ENCODE measurements around the gene KRTAP10-2. TPM values are rescaled to one million over a fixed set of nuclear protein-coding genes. Genes with fewer than 3 reads are reported as not detected.

Gene KRTAP10-2
- total and polyA plus RNA-seq, 3 experiments from 2014 or later: not detected

DNA sequence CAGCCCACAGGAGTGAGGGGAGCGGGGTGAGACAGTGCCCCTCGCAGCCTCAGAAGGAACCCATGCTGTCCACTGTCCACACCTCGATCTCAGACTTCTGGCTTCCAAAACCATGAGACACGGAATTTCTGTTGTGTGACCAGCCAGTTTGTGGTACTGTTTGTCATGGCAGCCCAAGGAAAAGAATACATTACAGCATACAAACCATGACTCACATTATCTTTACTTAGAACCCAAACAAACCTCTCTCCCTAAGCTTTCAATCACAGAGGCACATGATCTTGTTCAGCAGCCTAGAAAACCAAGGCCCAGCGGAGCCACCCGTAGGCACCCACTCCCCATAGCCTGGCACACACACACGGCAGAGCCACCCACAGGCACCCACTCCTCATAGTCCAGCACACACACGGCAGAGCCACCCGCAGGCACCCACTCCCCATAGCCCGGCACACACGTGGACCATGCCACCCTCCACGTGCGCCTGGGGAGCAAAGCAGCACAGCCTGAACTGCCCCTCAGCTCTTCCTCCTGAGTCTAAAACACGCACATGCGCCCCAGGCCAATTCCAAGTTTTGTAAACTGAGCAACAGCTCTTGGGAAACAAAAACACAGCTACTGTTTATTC, 21.8 kb upstream of the KRTAP10-2 start:
- H3K4me1 ChIP-seq (ENCODE audit: insufficient read depth, low read length): no peaks in the 10 kb centered on the region
- ChIA-PET CTCF (no interaction called here), POLR2A (no interaction called here)
- peaks cover 0 to 15% (median 0%) of the 10 kb centered on the region in 3 donors for H3K36me3 Mint-ChIP-seq
- DNase-seq: no peak
- H3K9me3 Mint-ChIP-seq: peaks cover 3 to 22% (median 12%) of the 10 kb centered on the region in 5 donors
- peak overlapping the region in 1 of 7 donors; percentile 67 for H3K4me3 Mint-ChIP-seq
- H3K27me3 Mint-ChIP-seq: peaks cover 10 to 21% of the 10 kb centered on the region in 2 donors
- H3K4me3 ChIP-seq (ENCODE audit: low read length): no peak overlapping the region
- H3K4me1 Mint-ChIP-seq: peaks cover 0 to 13% (median 4%) of the 10 kb centered on the region in 3 donors
- H3K27me3 ChIP-seq (ENCODE audit: insufficient read depth, low read length, poor library complexity, severe bottlenecking): no peaks in the 10 kb centered on the region
- peak overlapping the region in 2 of 8 donors; percentile 11 to 94 for H3K27ac Mint-ChIP-seq
- no peaks in the 10 kb centered on the region for H3K9me3 ChIP-seq (ENCODE audit: low read length)
- no peak overlapping the region for H3K27ac ChIP-seq (ENCODE audit: low read depth, low read length)
- H3K36me3 ChIP-seq (ENCODE audit: insufficient read depth, low read length): no peaks in the 10 kb centered on the region

GRCh38 chr21:44571844-44572782, 20.8 kb upstream of the KRTAP10-2 start:
- POLR2A ChIA-PET: no interaction called here

DNA sequence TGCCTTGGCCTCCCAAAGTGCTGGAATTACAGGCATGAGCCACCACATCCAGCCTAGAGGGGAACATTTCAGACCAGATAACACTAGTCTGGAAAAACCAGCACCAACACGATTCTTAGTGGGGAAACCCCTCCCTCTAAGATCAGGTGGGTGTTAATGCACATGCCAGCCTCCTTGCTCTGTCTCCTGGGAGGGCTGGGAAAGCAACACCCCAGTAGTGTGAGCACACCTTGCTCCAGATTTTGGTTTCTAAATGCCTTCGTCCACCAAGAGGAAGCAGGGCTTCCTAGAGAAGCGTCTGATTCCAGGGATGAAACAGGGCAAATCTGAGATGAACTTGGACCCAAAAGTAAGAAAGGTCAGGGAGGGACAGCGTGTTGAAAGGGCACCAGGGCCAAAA, 20.0 kb upstream of the KRTAP10-2 start:
- Histone ChIP-seq H3K27ac (ENCODE audit: low read depth, low read length) (no peak overlapping the region), H3K4me3 (ENCODE audit: low read length) (no peak overlapping the region), H3K9me3 (ENCODE audit: low read length) (no peaks in the 10 kb centered on the region), H3K27me3 (ENCODE audit: insufficient read depth, low read length, poor library complexity, severe bottlenecking) (no peaks in the 10 kb centered on the region), H3K4me1 (ENCODE audit: insufficient read depth, low read length) (no peaks in the 10 kb centered on the region), H3K36me3 (ENCODE audit: insufficient read depth, low read length) (no peaks in the 10 kb centered on the region)
- H3K4me3 Mint-ChIP-seq: no peak overlapping the region
- peak overlapping the region in 2 of 8 donors; percentile 23 to 44 for H3K27ac Mint-ChIP-seq
- H3K36me3 Mint-ChIP-seq: no peaks in the 10 kb centered on the region
- peaks cover 10 to 21% of the 10 kb centered on the region in 2 donors for H3K27me3 Mint-ChIP-seq
- DNase-seq: no peak
- peaks cover 0 to 13% (median 4%) of the 10 kb centered on the region in 3 donors for H3K4me1 Mint-ChIP-seq
- CTCF ChIA-PET: no interaction called here
- peaks cover 0 to 7% (median 0%) of the 10 kb centered on the region in 5 donors for H3K9me3 Mint-ChIP-seq
- POLR2A ChIA-PET: no interaction called here

More at GRCh38 chr21:44571844-44572782, 20.8 kb upstream of the KRTAP10-2 start:
- no peak overlapping the region for H3K4me3 ChIP-seq (ENCODE audit: low read length)
- CTCF ChIA-PET: no interaction called here
- Mint-ChIP-seq H3K4me3 (no peak overlapping the region), H3K27me3 (peaks cover 10 to 21% of the 10 kb centered on the region in 2 donors), H3K4me1 (peaks cover 0 to 13% (median 4%) of the 10 kb centered on the region in 3 donors), H3K36me3 (peaks cover 0 to 7% (median 0%) of the 10 kb centered on the region in 3 donors), H3K27ac (peak overlapping the region in 2 of 8 donors; percentile 2 to 55), H3K9me3 (peaks cover 0 to 15% (median 5%) of the 10 kb centered on the region in 5 donors)
- no peaks in the 10 kb centered on the region for H3K9me3 ChIP-seq (ENCODE audit: low read length)
- no peak for DNase-seq
- no peaks in the 10 kb centered on the region for H3K27me3 ChIP-seq (ENCODE audit: insufficient read depth, low read length, poor library complexity, severe bottlenecking)
- no peaks in the 10 kb centered on the region for H3K36me3 ChIP-seq (ENCODE audit: insufficient read depth, low read length)
- no peak overlapping the region for H3K27ac ChIP-seq (ENCODE audit: low read depth, low read length)
- H3K4me1 ChIP-seq (ENCODE audit: insufficient read depth, low read length): no peaks in the 10 kb centered on the region

DNA sequence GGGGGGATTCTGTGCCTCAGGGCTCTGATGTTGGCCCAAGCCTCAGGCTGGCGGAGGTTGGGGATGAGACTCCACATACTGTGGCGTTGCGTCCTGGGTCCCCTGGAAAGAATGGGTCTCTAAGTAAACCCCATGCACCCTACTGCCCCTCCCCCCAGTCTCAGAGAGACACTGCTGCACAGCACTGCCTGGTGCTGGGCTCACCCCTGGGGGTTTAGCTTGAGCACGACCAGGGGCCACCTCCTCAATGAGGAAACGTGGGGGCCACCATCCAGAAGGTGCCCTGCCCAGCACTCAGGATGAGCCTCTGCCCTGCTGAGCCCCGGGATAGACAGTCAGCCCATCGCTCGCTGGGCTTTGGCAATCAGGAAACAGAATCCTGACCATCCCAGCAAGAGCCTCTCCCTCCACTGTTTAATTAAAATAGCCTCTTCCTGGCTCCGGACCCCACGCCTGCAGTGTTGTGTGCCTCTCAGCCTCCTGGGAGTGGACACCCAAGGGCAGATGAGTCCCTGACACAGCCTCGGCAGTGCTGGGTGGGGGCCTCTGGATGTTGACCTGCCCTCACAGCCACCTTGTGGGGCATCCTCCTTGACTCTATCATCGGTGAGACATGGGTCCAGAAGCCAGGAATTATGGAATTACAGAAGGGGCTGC, 18.7 kb upstream of the KRTAP10-2 start:
- Mint-ChIP-seq H3K4me1 (peaks cover 5 to 16% (median 7%) of the 10 kb centered on the region in 3 donors), H3K9me3 (peaks cover 0 to 4% (median 0%) of the 10 kb centered on the region in 5 donors), H3K4me3 (no peak overlapping the region), H3K27ac (peak overlapping the region in 2 of 8 donors; percentile 23 to 79), H3K27me3 (peaks cover 7 to 16% of the 10 kb centered on the region in 2 donors), H3K36me3 (no peaks in the 10 kb centered on the region)
- ChIA-PET CTCF (no interaction called here), POLR2A (no interaction called here)
- Histone ChIP-seq H3K27ac (ENCODE audit: low read depth, low read length) (no peak overlapping the region), H3K27me3 (ENCODE audit: insufficient read depth, low read length, poor library complexity, severe bottlenecking) (no peaks in the 10 kb centered on the region), H3K9me3 (ENCODE audit: low read length) (no peaks in the 10 kb centered on the region), H3K4me3 (ENCODE audit: low read length) (no peak overlapping the region), H3K4me1 (ENCODE audit: insufficient read depth, low read length) (peaks cover 4% of the 10 kb centered on the region), H3K36me3 (ENCODE audit: insufficient read depth, low read length) (no peaks in the 10 kb centered on the region)
- DNase-seq: no peak

DNA sequence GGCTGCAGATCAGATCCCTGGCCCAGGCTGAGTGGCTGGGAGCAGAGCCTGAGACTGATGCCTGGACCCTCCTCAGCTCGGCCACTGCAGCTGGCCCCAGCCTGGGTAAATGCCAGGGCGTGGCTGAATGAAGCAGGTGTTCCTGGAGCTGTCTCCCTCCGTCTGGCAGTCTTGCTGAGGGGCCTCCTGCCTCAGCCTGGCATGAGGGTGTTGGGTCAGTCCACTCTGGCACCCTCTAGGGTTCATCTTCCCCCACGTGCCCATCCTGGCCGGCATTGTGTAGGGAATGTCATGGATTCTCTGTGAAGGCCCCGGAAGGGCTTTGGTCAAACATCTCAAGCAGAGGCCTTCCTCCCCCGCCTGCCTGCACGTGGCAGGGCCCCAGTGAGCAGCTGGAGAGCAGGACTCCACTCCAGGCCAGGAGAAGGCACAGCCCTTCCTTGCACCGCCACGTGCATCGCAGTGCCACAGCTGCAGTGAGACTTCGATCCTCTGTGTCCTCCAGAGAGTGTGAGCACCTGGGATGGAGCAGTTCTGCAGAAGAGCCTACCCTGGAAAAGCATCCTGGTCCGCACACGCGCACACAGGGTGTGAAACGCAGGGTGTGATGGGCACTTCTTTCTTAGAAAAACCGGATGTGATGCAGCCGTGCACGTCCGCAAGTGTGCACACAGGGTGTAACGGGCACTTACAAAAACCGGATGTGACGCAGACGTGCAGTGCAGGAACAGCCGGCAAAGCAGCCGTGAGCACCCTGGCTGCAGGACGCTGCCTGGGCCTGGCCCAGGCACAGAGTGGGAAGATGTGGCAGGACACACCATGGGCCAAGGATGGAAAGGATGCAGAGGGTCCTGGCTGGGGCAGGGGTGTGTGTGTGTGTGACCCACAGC, 17.6 kb upstream of the KRTAP10-2 start:
- Histone ChIP-seq H3K27me3 (ENCODE audit: insufficient read depth, low read length, poor library complexity, severe bottlenecking) (no peaks in the 10 kb centered on the region), H3K36me3 (ENCODE audit: insufficient read depth, low read length) (no peaks in the 10 kb centered on the region), H3K4me1 (ENCODE audit: insufficient read depth, low read length) (peaks cover 5% of the 10 kb centered on the region), H3K4me3 (ENCODE audit: low read length) (no peak overlapping the region), H3K27ac (ENCODE audit: low read depth, low read length) (no peak overlapping the region), H3K9me3 (ENCODE audit: low read length) (no peaks in the 10 kb centered on the region)
- H3K36me3 Mint-ChIP-seq: no peaks in the 10 kb centered on the region
- peak overlapping the region in 1 of 7 donors; percentile 56 for H3K4me3 Mint-ChIP-seq
- CTCF ChIA-PET: no interaction called here
- peaks cover 10 to 17% (median 14%) of the 10 kb centered on the region in 3 donors for H3K4me1 Mint-ChIP-seq
- peaks cover 7 to 10% of the 10 kb centered on the region in 2 donors for H3K27me3 Mint-ChIP-seq
- DNase-seq: no peak
- peak overlapping the region in 1 of 8 donors; percentile 43 for H3K27ac Mint-ChIP-seq
- peaks cover 0 to 2% (median 0%) of the 10 kb centered on the region in 5 donors for H3K9me3 Mint-ChIP-seq
- POLR2A ChIA-PET: no interaction called here

DNA sequence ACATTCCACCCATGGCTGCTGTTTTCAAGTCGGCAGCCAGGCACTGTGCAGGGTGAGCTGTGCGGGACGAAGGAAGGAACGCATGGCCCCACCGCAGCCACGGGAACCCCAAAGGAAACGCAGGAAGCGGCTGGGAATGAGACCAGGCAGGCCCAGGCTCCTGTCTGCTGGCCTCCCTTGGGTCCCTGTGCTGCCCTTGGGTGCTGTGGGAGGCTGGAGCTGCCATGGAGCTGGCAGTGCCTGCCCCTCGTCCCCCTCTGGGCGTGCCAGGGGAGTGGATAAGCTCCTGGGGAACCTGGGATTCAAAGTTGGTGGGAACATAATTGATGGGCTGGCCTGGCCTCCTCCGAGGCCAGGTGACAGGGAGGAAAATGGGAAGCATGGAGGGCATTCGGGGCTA, 17.0 kb upstream of the KRTAP10-2 start:
- ChIA-PET POLR2A (no interaction called here), CTCF (no interaction called here)
- H3K4me1 Mint-ChIP-seq: peaks cover 10 to 17% (median 14%) of the 10 kb centered on the region in 3 donors
- Histone ChIP-seq H3K4me1 (ENCODE audit: insufficient read depth, low read length) (peaks cover 5% of the 10 kb centered on the region), H3K4me3 (ENCODE audit: low read length) (no peak overlapping the region), H3K27me3 (ENCODE audit: insufficient read depth, low read length, poor library complexity, severe bottlenecking) (no peaks in the 10 kb centered on the region), H3K9me3 (ENCODE audit: low read length) (no peaks in the 10 kb centered on the region), H3K27ac (ENCODE audit: low read depth, low read length) (no peak overlapping the region), H3K36me3 (ENCODE audit: insufficient read depth, low read length) (no peaks in the 10 kb centered on the region)
- H3K27me3 Mint-ChIP-seq: peaks cover 7 to 8% of the 10 kb centered on the region in 2 donors
- no peaks in the 10 kb centered on the region for H3K36me3 Mint-ChIP-seq
- no peak overlapping the region for H3K27ac Mint-ChIP-seq
- DNase-seq: no peak
- peaks cover 0 to 2% (median 1%) of the 10 kb centered on the region in 5 donors for H3K9me3 Mint-ChIP-seq
- H3K4me3 Mint-ChIP-seq: no peak overlapping the region

DNA sequence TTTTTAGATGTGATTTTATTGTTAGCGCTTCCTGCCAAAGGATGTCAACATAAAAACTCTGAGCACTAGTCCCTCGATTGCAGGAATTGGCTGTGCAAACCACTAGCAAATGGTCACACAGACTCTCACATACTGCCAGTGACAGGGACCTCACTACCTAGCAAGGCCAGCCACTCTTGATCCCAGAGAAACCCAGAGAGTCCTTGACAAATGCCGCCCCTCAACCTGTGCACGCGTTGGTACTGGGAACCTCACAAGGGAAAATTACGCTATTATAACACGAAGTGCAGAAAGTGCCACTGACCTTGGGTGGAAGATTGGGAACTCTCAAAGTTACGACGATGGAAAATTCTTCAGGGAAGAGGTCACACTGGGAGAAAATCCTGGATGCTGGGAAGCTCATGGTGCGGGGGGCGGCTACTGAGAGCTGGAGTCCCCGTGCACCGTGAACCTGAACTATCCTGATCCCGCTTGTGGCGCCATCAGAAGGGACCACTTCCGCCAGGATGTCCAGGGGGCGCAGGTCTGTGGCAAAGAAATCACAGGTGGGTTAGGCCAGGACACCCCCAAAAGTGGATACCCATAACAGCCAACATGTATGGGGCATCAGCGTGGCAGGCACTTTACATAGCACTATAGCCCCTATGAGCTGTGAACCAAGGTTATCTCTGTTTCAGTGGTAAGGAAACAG, 16.3 kb upstream of the KRTAP10-2 start:
- no peak overlapping the region for H3K4me3 ChIP-seq (ENCODE audit: low read length)
- CTCF ChIA-PET: no interaction called here
- Mint-ChIP-seq H3K36me3 (peaks cover 0 to under 1% (median 0%) of the 10 kb centered on the region in 3 donors), H3K9me3 (peaks cover 1 to 8% (median 3%) of the 10 kb centered on the region in 5 donors), H3K27ac (no peak overlapping the region), H3K4me3 (no peak overlapping the region), H3K27me3 (peaks cover 4 to 7% of the 10 kb centered on the region in 2 donors), H3K4me1 (peaks cover 10 to 14% (median 14%) of the 10 kb centered on the region in 3 donors)
- H3K27me3 ChIP-seq (ENCODE audit: insufficient read depth, low read length, poor library complexity, severe bottlenecking): no peaks in the 10 kb centered on the region
- no peaks in the 10 kb centered on the region for H3K36me3 ChIP-seq (ENCODE audit: insufficient read depth, low read length)
- no peaks in the 10 kb centered on the region for H3K9me3 ChIP-seq (ENCODE audit: low read length)
- H3K4me1 ChIP-seq (ENCODE audit: insufficient read depth, low read length): peaks cover 5% of the 10 kb centered on the region
- POLR2A ChIA-PET: no interaction called here
- no peak overlapping the region for H3K27ac ChIP-seq (ENCODE audit: low read depth, low read length)
- no peak for DNase-seq
